B cell (primary cell): ENCODE data around the gene OR1K1. TPM values are rescaled to one million over a fixed set of nuclear protein-coding genes. Genes with fewer than 3 reads are reported as not detected.
A peak's percentile ranks its signal among the peaks of the same experiment; 100 is the strongest.

Experiments
- ATAC-seq: fragments of 200-7000 bp; cut with Tn5 transposase; one replicate; pipeline ENCODE4 v1.10.0; 2021; ENCODE audit warnings: low read depth, mild to moderate bottlenecking, moderate number of reproducible peaks, moderate library complexity
- CTCF ChIA-PET: fragments of 350-600 bp; sonication (Branson Sonifier 250); formaldehyde crosslinking; loops from one replicate; lab custom pipeline; 2021; ENCODE audit warnings: antibody characterized with exemption, inconsistent platforms; lab: Charles Lee
- POLR2A ChIA-PET: fragments of 350-600 bp; sonication (Branson Sonifier 250); formaldehyde crosslinking; loops from one replicate; lab custom pipeline; 2021; ENCODE audit warnings: antibody characterized with exemption; lab: Charles Lee
- DNase-seq: peaks from one replicate; pipeline ENCODE4 v3.0.0; 2013
- H2AFZ ChIP-seq: 2 replicates; pipeline ENCODE4 v1.6.1; 2012; ENCODE audit warnings: mild to moderate bottlenecking, low read depth, low read length; ENCODE audit not compliant: insufficient read depth, poor library complexity, severe bottlenecking
- H3K27ac ChIP-seq, 2 donors: 1 replicate in 1 of 2; 2 replicates in 1 of 2; pipeline ENCODE4 v1.5.1; 2012 to 2013; ENCODE audit warnings: low read length in 2 of 2, mild to moderate bottlenecking in 2 of 2, moderate library complexity in 1 of 2
- H3K27me3 ChIP-seq, 4 experiments: fragments of 200-600 bp in 1 of 4; sonication (generic) in 1 of 4; replicated peaks in 1 of 4; 1 replicate in 2 of 4; 2 replicates in 2 of 4; pipeline versions ENCODE4 v1.6.1 to v1.7.0; 2013 to 2016; ENCODE audit warnings: low read length in 3 of 4, mild to moderate bottlenecking in 2 of 4, mixed read lengths in 1 of 4, moderate library complexity in 1 of 4; ENCODE audit not compliant: insufficient read depth in 4 of 4, control insufficient read depth in 3 of 4; ENCODE audit errors: control extremely low read depth in 1 of 4
- H3K36me3 ChIP-seq, 2 experiments: replicated peaks in 1 of 2; 1 replicate in 1 of 2; 2 replicates in 1 of 2; pipeline versions ENCODE4 v1.6.1 to v1.7.1; 2013; ENCODE audit warnings: low read length in 1 of 2; ENCODE audit not compliant: insufficient read depth in 2 of 2, control insufficient read depth in 1 of 2; ENCODE audit errors: control extremely low read depth in 1 of 2, extremely low read depth in 1 of 2
- H3K4me1 ChIP-seq, 2 donors: fragments of 200-600 bp in 1 of 2; sonication (generic) in 1 of 2; 1 replicate in 1 of 2; 2 replicates in 1 of 2; pipeline versions ENCODE4 v1.5.1 to v1.6.1; 2013 to 2017; ENCODE audit warnings: low read length in 2 of 2; ENCODE audit not compliant: control insufficient read depth in 2 of 2, insufficient read depth in 2 of 2
- H3K4me2 ChIP-seq: replicated peaks from 2 replicates; pipeline ENCODE3; 2012; ENCODE audit warnings: mild to moderate bottlenecking, low read depth, low read length; ENCODE audit not compliant: poor library complexity, severe bottlenecking
- H3K4me3 ChIP-seq, 5 experiments: fragments of 200-600 bp in 1 of 5; sonication (generic) in 1 of 5; 1 replicate in 3 of 5; 2 replicates in 2 of 5; pipeline versions ENCODE4 v1.5.1 to v1.7.0; 2011 to 2016; ENCODE audit warnings: low read length in 4 of 5, mild to moderate bottlenecking in 4 of 5, low read depth in 2 of 5, control low read depth in 1 of 5, moderate library complexity in 1 of 5; ENCODE audit not compliant: insufficient read depth in 1 of 5; ENCODE audit errors: control extremely low read depth in 1 of 5, extremely low read depth in 1 of 5
- H3K79me2 ChIP-seq: fragments of 200-600 bp; sonication (generic); one replicate; pipeline ENCODE4 v1.6.0; 2016; ENCODE audit warnings: low read length; ENCODE audit not compliant: control insufficient read depth, insufficient read depth
- H3K9ac ChIP-seq: fragments of 200-600 bp; sonication (generic); 2 replicates; pipeline ENCODE4 v1.6.1; 2017; ENCODE audit warnings: mild to moderate bottlenecking, low read length, moderate library complexity
- H3K9me3 ChIP-seq, 3 donors: one replicate each; pipeline versions ENCODE4 v1.6.1 to v1.7.1; 2013; ENCODE audit warnings: low read length in 2 of 3; ENCODE audit not compliant: control insufficient read depth in 2 of 3, insufficient read depth in 1 of 3; ENCODE audit errors: control extremely low read depth in 1 of 3
- H4K20me1 ChIP-seq: 2 replicates; pipeline ENCODE4 v1.6.0; 2012; ENCODE audit warnings: mild to moderate bottlenecking, low read length; ENCODE audit not compliant: insufficient read depth, control insufficient read depth, poor library complexity, severe bottlenecking
- H3K27ac Mint-ChIP-seq: one replicate; pipeline ENCODE4 v1.8.0; 2021; ENCODE audit warnings: mixed read lengths
- H3K27me3 Mint-ChIP-seq: one replicate; pipeline ENCODE4 v1.8.0; 2021; ENCODE audit warnings: mixed read lengths
- H3K4me1 Mint-ChIP-seq: one replicate; pipeline ENCODE4 v1.8.0; 2021; ENCODE audit warnings: mixed read lengths
- H3K4me3 Mint-ChIP-seq: one replicate; pipeline ENCODE4 v1.8.0; 2021; ENCODE audit warnings: mixed read lengths
- H3K9me3 Mint-ChIP-seq: one replicate; pipeline ENCODE4 v1.8.0; 2022; ENCODE audit warnings: mixed read lengths; ENCODE audit not compliant: insufficient read depth
- EZH2 ChIP-seq: IDR thresholded peaks from 2 replicates; pipeline ENCODE4 v1.6.1; 2012; ENCODE audit warnings: borderline replicate concordance, low read depth, mild to moderate bottlenecking, moderate library complexity, low read length; ENCODE audit not compliant: insufficient read depth, poor library complexity, severe bottlenecking
- WGBS: methylation state at CpG from one replicate; pipeline ENCODE4 v1.1.5; 2013; ENCODE audit warnings: missing lambda C conversion rate; ENCODE audit not compliant: insufficient coverage; 5-methylcytosine and 5-hydroxymethylcytosine counted together
- intact Hi-C: fragments of 100-400 bp; cut with micrococcal nuclease; formaldehyde crosslinking; loops from one replicate; pipeline ENCODE4 v1.10.0; 2022
- polyA plus RNA-seq: library from polyadenylated mRNA; depleted of rRNA; stranded (reverse); fragments of >200 nt; gene quantifications from 2 replicates; pipeline ENCODE4 v1.2.3, GENCODE V29; 2012
- total RNA-seq, 2 donors: library from RNA; stranded (reverse); fragments of 120-200 nt in 1 of 2; gene quantifications; 1 replicate in 1 of 2; 2 replicates in 1 of 2; pipeline versions ENCODE4 v1.2.3 to v1.2.4, GENCODE V29; 2013 to 2022
- TF ChIP-seq, protein P1 (sequence below): fragments of 200-600 bp; IDR thresholded peaks from one replicate; pipeline ENCODE4 v1.8.0; 2022; ENCODE audit warnings: antibody characterized with exemption, mild to moderate bottlenecking

The OR1K1 gene
- total and polyA plus RNA-seq, 2 donors (not counting 1 experiment from before 2014, with no cell fraction given), result not detected

DNA sequence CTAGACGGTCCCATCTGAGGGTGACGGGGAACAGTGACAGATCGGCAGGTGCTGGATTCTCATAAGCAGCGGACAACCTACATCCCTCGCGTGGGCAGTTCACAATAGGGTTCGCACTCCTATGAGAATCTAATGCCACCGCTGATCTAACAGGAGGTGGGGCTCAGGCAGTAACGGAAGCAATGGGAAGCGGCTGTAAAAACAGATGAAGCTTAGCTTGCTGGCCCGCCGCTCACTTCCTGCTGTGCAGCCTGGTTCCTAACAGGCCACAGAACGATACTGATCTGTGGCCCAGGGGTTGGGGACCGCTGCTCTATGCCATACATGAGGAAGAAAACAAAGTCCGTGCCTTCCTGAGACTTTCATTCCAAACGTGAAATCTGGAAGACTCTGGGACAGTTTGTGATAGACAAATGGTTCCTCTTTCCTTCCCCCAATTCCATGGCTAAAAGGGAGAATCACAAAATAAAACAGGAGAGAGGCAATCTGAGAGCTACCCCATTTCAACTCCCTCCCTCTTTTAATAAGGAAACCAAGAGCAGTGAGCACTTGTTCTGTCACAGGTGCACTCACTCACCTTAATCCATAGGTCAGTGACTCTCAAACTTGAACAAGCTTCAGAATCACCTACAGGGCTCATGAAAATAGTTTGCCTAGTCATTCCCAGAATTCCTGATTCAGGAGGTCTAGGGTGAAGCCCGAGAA lies 16.4 kb downstream of the OR1K1 start:
- Histone ChIP-seq H3K36me3 (peaks cover 0 to 16% of the 10 kb centered on the region in 2 experiments), H3K9me3 (no peaks in the 10 kb centered on the region), H3K9ac (peak overlapping the region; percentile 45), H2AFZ (peak overlapping the region; percentile 67), H3K79me2 (no peaks in the 10 kb centered on the region), H3K4me2 (peak overlapping the region; percentile 65), H3K27ac (peak overlapping the region; percentile 1 to 76), H3K4me3 (peak overlapping the region in 3 of 5 experiments; percentile 17 to 20 (median 17)), H3K27me3 (no peaks in the 10 kb centered on the region), H4K20me1 (no peaks in the 10 kb centered on the region), H3K4me1 (peaks cover 18 to 22% of the 10 kb centered on the region in 2 donors)
- peaks cover 22% of the 10 kb centered on the region for H3K4me1 Mint-ChIP-seq
- ChIA-PET POLR2A (interaction anchor here (1.0 kb wide), 1 partner anchor 12 kb away, joined by 3 read pairs; the partner anchor contains the start of gene PDCL), CTCF (interaction anchor here (1.1 to 1.5 kb wide), 2 partner anchors 12 to 718 kb away, joined by 3 to 7 read pairs; no protein-coding TSS in a partner anchor)
- TF ChIP-seq, protein P1, sequence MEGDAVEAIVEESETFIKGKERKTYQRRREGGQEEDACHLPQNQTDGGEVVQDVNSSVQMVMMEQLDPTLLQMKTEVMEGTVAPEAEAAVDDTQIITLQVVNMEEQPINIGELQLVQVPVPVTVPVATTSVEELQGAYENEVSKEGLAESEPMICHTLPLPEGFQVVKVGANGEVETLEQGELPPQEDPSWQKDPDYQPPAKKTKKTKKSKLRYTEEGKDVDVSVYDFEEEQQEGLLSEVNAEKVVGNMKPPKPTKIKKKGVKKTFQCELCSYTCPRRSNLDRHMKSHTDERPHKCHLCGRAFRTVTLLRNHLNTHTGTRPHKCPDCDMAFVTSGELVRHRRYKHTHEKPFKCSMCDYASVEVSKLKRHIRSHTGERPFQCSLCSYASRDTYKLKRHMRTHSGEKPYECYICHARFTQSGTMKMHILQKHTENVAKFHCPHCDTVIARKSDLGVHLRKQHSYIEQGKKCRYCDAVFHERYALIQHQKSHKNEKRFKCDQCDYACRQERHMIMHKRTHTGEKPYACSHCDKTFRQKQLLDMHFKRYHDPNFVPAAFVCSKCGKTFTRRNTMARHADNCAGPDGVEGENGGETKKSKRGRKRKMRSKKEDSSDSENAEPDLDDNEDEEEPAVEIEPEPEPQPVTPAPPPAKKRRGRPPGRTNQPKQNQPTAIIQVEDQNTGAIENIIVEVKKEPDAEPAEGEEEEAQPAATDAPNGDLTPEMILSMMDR, result no peak
- TF ChIP-seq EZH2, result no peak
- intact Hi-C loops, result loop anchor here (1.0 kb wide), 1 partner anchor 12 kb away; the partner anchor contains the start of gene PDCL
- peak overlapping the region; percentile 81 for H3K27ac Mint-ChIP-seq
- WGBS, result 31% methylated on average over 15 of the region's 17 CpGs
- peak overlapping the region; percentile 62 for H3K4me3 Mint-ChIP-seq
- DNase-seq (peak; percentile 49), ATAC-seq (peak; percentile 61)
- no peaks in the 10 kb centered on the region for H3K9me3 Mint-ChIP-seq
- H3K27me3 Mint-ChIP-seq, result no peaks in the 10 kb centered on the region

DNA sequence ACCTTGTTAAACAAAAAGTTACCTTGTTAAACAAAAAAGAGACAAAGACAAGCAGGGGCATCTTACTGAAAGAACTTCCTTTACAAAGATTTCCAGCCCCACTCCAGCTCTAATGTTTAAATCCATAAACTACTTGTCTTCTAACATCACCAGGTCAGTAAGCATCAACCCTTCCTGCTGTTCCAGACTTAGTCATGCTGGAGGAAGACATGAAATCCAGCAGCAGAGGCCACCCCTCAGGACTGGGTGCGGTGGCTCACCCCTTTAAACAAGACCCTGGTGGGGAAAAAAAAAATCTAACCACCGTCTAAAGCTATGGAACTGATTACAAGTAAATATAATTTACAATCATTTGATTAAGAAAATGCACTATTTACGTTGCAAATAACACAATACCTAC lies 19.4 kb downstream of the OR1K1 start:
- no peaks in the 10 kb centered on the region for H3K9me3 ChIP-seq
- Mint-ChIP-seq H3K27me3 (no peaks in the 10 kb centered on the region), H3K9me3 (no peaks in the 10 kb centered on the region), H3K4me1 (peaks cover 35% of the 10 kb centered on the region), H3K27ac (no peak overlapping the region), H3K4me3 (no peak overlapping the region)
- DNase-seq (no peak), ATAC-seq (no peak)
- H3K79me2 ChIP-seq, result peaks cover 3% of the 10 kb centered on the region
- H3K9ac ChIP-seq, result no peak overlapping the region
- WGBS, result no CpG with 5 or more reads among the region's 3 CpGs
- H3K4me1 ChIP-seq, result peaks cover 24 to 28% of the 10 kb centered on the region in 2 donors
- peaks cover 3 to 35% of the 10 kb centered on the region in 2 experiments for H3K36me3 ChIP-seq
- intact Hi-C loops, result no loop called here
- H3K4me2 ChIP-seq, result no peak overlapping the region
- ChIA-PET CTCF (interaction anchor here (1.3 kb wide), 1 partner anchor 721 kb away, joined by 3 read pairs; no protein-coding TSS in a partner anchor), POLR2A (no interaction called here)
- H3K4me3 ChIP-seq, result no peak overlapping the region
- H3K27me3 ChIP-seq, result no peaks in the 10 kb centered on the region
- H2AFZ ChIP-seq, result no peak overlapping the region
- H3K27ac ChIP-seq, result no peak overlapping the region
- no peak for TF ChIP-seq EZH2
- TF ChIP-seq, protein P1, result no peak
- no peaks in the 10 kb centered on the region for H4K20me1 ChIP-seq
